ENCODE data around the gene AUTS2. TPM values are rescaled to one million over a fixed set of nuclear protein-coding genes. Genes with fewer than 3 reads are reported as not detected.

The AUTS2 gene
- total RNA-seq, 2 donors from 2014 or later, result 2.9 to 7.9 TPM

DNA sequence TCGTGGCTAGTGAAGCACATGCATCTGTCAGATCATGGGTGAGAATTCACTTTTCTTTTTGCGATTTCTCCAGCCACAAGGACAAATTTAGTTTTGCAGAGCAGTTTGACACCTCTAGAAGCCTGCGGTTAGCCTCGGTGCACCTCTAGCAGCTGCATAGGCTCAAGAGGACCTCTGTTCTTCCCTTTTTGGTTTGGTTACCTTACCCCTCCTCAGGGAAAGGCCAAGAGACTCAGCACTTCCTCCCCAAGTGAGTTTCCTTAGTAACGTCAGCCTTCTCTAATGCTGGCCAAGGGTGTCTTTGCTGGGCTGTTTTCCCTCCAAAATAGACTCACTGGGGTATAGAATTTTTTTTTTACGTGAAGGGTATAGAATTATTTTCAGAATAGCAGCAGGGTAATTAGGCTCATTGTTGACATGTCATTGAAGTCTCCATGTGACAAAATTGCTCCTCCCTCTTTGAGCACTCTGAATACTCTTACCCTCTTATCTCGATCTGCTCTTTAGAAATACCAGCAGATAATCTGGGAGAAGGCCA, 97.8 kb downstream of the AUTS2 start:
- DNase-seq (no peak), ATAC-seq (replicated peaks in 1 of 2) (no peak)
- Mint-ChIP-seq H3K27me3 (ENCODE audit: low read depth) (peaks cover 27% of the 10 kb centered on the region), H3K4me1 (ENCODE audit: low read depth) (peaks cover 5% of the 10 kb centered on the region), H3K36me3 (ENCODE audit: insufficient read depth in 2 of 2) (no peaks in the 10 kb centered on the region), H3K27ac (no peak overlapping the region), H3K4me3 (peak overlapping the region in 1 of 2 donors; percentile 27), H3K9me3 (no peaks in the 10 kb centered on the region)

- ATAC-seq (replicated peaks in 1 of 2), result no peak
- no peak overlapping the region for H3K27ac Mint-ChIP-seq
- H3K36me3 Mint-ChIP-seq (ENCODE audit: insufficient read depth in 2 of 2), result no peaks in the 10 kb centered on the region
- no peak for DNase-seq
- peaks cover 27% of the 10 kb centered on the region for H3K27me3 Mint-ChIP-seq (ENCODE audit: low read depth)
- peaks cover 5% of the 10 kb centered on the region for H3K4me1 Mint-ChIP-seq (ENCODE audit: low read depth)
- no peak overlapping the region for H3K4me3 Mint-ChIP-seq
- no peaks in the 10 kb centered on the region for H3K9me3 Mint-ChIP-seq
Measured at GRCh38 chr7:69696686-69697685, 98.7 kb downstream of the AUTS2 start.

DNA sequence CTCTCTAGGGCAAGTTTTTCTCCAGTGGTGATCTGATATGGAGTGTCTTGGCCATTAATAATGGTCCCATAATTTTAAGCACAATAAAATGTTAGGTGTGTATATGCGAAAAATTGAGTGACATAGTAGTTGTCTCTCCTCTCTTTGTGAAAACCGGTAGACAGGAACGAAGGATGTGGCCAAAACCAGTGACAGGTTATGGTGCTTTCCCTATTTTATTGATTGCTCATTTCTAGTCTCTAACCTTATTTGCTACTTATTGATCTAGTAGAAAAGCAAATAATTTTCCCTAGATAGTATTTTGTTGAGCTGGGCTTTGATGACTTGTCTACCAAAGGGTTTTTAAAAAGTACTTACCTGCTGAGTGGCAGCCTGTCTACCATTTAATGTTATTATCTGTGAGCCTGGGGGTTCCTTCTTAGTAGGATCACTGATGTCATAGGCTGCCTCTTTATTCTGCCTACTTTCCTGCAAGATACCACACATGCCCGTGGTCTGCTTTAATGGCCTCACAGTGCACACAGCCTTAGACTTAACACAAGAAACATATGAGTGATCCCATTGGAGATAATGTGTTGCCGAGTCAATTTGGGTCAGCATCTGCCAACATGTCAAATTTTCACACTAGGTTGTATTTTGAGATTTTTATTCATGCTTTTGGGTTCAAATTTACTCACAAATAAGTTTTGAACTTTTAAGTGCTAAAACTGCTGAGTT, 100.0 kb downstream of the AUTS2 start:
- Mint-ChIP-seq H3K4me1 (ENCODE audit: low read depth) (peaks cover 5% of the 10 kb centered on the region), H3K4me3 (no peak overlapping the region), H3K27ac (no peak overlapping the region), H3K36me3 (ENCODE audit: insufficient read depth in 2 of 2) (no peaks in the 10 kb centered on the region), H3K27me3 (ENCODE audit: low read depth) (peaks cover 25% of the 10 kb centered on the region), H3K9me3 (no peaks in the 10 kb centered on the region)
- no peak for ATAC-seq (replicated peaks in 1 of 2)
- DNase-seq, result no peak

DNA sequence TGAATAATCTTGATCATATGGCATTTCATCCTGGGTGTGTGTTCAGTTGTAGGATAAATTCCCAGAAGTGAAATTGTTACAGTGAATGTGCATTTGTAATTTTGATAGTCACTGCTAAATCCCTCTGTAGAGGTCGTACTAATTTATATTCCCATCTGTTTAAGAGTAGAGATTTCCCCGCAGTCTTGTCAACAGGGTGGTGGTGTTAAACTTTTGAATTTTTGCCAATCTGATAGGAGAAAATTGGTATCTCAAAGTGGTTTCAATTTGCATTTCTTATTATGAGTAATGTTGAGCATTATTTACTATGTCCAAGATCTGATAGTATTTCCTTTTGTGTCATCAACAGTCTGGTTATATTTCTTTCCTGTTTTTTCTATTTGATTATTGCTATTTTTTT, 101.7 kb downstream of the AUTS2 start:
- no peak for DNase-seq
- H3K4me3 Mint-ChIP-seq, result no peak overlapping the region
- no peaks in the 10 kb centered on the region for H3K36me3 Mint-ChIP-seq (ENCODE audit: insufficient read depth in 2 of 2)
- H3K9me3 Mint-ChIP-seq, result no peaks in the 10 kb centered on the region
- H3K27ac Mint-ChIP-seq, result no peak overlapping the region
- H3K4me1 Mint-ChIP-seq (ENCODE audit: low read depth), result peaks cover 5% of the 10 kb centered on the region
- no peak for ATAC-seq (replicated peaks in 1 of 2)
- peaks cover 12% of the 10 kb centered on the region for H3K27me3 Mint-ChIP-seq (ENCODE audit: low read depth)

DNA sequence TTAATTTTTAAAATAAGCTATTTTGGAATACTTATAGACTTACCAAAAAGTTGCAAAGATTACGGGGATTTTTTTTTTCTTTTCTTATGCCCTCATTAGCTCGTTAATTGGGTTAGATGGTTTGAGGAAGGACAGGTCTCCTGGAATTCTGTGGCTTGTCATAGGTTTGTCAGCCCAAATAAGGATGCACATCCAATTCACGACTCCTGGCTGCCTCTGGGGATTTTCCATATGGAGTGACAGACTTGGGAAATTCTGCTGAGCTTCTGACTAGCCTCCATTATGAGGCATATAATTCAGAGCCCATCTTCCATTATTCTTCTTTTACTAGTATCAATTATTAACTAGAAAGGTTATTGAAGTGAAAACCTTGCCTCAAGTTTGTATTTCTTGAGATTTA, 102.1 kb downstream of the AUTS2 start:
- H3K9me3 Mint-ChIP-seq, result no peaks in the 10 kb centered on the region

DNA sequence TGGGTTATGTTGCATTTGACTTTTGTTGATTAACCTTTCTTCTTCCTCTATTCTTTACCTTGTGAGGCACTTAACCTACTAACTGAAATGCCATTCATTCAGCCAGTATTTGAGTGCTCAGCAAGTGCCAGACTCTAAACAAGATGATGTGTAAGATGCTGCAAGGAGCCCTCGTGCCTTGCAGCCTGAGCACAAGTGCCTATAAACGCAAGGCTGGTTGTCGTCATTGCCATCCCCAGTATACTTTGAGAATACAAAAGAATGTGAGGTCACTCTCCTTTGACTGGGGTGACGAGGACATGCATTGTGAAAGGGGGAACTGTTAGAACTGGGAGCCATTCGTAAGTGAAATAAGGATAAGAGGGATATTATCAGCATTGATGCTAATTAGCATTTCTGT, 103.0 kb downstream of the AUTS2 start:
- no peaks in the 10 kb centered on the region for H3K4me1 Mint-ChIP-seq (ENCODE audit: low read depth)
- H3K27ac Mint-ChIP-seq, result no peak overlapping the region
- H3K9me3 Mint-ChIP-seq, result no peaks in the 10 kb centered on the region
- H3K27me3 Mint-ChIP-seq (ENCODE audit: low read depth), result peaks cover 12% of the 10 kb centered on the region
- ATAC-seq (replicated peaks in 1 of 2) (no peak), DNase-seq (no peak)
- no peak overlapping the region for H3K4me3 Mint-ChIP-seq
- no peaks in the 10 kb centered on the region for H3K36me3 Mint-ChIP-seq (ENCODE audit: insufficient read depth in 2 of 2)

More for the DNA sequence above, 102.1 kb downstream of the AUTS2 start:
- Mint-ChIP-seq H3K4me1 (ENCODE audit: low read depth) (peaks cover 5% of the 10 kb centered on the region), H3K36me3 (ENCODE audit: insufficient read depth in 2 of 2) (no peaks in the 10 kb centered on the region), H3K4me3 (no peak overlapping the region), H3K27me3 (ENCODE audit: low read depth) (peaks cover 12% of the 10 kb centered on the region), H3K27ac (no peak overlapping the region)
- no peak for ATAC-seq (replicated peaks in 1 of 2)
- no peak for DNase-seq

DNA sequence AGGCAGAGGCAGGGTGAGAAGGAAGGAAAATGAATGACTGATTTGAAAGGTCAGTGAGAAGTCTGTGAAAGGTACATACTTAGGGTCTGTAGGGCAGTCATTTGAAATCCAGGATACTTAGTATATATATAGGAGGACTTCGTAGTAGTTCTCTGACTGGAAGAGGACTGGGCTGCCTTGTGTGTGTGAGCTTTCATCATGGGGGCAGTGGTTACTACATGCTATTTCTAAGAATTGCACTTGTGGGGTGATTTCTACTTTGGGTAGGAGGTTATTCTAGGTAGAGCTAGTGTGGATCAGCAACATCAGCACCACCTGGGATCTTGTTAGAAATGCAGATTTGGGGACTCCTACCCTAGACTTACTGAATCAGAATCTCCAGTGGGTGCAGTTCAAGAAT, 104.1 kb downstream of the AUTS2 start:
- ATAC-seq (replicated peaks in 1 of 2) (no peak), DNase-seq (no peak)
- Mint-ChIP-seq H3K4me1 (ENCODE audit: low read depth) (no peaks in the 10 kb centered on the region), H3K27me3 (ENCODE audit: low read depth) (peaks cover 8% of the 10 kb centered on the region), H3K36me3 (ENCODE audit: insufficient read depth in 2 of 2) (no peaks in the 10 kb centered on the region), H3K9me3 (no peaks in the 10 kb centered on the region), H3K4me3 (no peak overlapping the region), H3K27ac (no peak overlapping the region)

GRCh38 chr7:69703099-69703498, 104.8 kb downstream of the AUTS2 start:
- no peak overlapping the region for H3K4me3 Mint-ChIP-seq
- no peaks in the 10 kb centered on the region for H3K36me3 Mint-ChIP-seq (ENCODE audit: insufficient read depth in 2 of 2)
- no peaks in the 10 kb centered on the region for H3K9me3 Mint-ChIP-seq
- ATAC-seq (replicated peaks in 1 of 2) (no peak), DNase-seq (no peak)
- no peak overlapping the region for H3K27ac Mint-ChIP-seq
- H3K4me1 Mint-ChIP-seq (ENCODE audit: low read depth), result no peaks in the 10 kb centered on the region
- peaks cover under 1% of the 10 kb centered on the region for H3K27me3 Mint-ChIP-seq (ENCODE audit: low read depth)

- H3K4me1 Mint-ChIP-seq (ENCODE audit: low read depth), result no peaks in the 10 kb centered on the region
- H3K36me3 Mint-ChIP-seq (ENCODE audit: insufficient read depth in 2 of 2), result no peaks in the 10 kb centered on the region
- no peak overlapping the region for H3K4me3 Mint-ChIP-seq
- DNase-seq (no peak), ATAC-seq (replicated peaks in 1 of 2) (no peak)
- H3K27ac Mint-ChIP-seq, result no peak overlapping the region
- no peaks in the 10 kb centered on the region for H3K9me3 Mint-ChIP-seq
- H3K27me3 Mint-ChIP-seq (ENCODE audit: low read depth), result peaks cover 16% of the 10 kb centered on the region
Measured at GRCh38 chr7:69706070-69706469, 107.8 kb downstream of the AUTS2 start.

DNA sequence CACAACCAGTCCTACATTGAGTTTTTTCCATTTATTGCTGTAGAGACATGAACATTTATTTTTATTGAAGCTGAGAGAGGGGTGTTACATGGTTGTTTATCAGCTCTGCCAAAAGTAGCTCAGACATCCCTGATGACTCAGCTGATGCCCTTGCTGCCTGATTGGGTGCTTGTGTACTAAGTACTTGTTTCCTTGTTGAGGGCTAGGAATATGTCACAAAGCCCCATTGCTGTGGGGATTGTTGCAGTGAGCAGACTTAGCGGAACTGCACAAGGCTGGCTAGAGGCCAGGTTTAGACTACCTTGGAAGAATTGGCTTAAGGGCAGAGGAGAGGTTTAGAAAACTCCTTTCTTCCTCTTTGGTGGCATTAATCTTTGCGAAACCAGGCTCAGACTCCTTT, 110.6 kb downstream of the AUTS2 start:
- H3K4me3 Mint-ChIP-seq, result no peak overlapping the region
- no peak for DNase-seq
- peaks cover 17% of the 10 kb centered on the region for H3K27me3 Mint-ChIP-seq (ENCODE audit: low read depth)
- H3K9me3 Mint-ChIP-seq, result no peaks in the 10 kb centered on the region
- no peak overlapping the region for H3K27ac Mint-ChIP-seq
- no peaks in the 10 kb centered on the region for H3K36me3 Mint-ChIP-seq (ENCODE audit: insufficient read depth in 2 of 2)
- H3K4me1 Mint-ChIP-seq (ENCODE audit: low read depth), result no peaks in the 10 kb centered on the region
- no peak for ATAC-seq (replicated peaks in 1 of 2)

DNA sequence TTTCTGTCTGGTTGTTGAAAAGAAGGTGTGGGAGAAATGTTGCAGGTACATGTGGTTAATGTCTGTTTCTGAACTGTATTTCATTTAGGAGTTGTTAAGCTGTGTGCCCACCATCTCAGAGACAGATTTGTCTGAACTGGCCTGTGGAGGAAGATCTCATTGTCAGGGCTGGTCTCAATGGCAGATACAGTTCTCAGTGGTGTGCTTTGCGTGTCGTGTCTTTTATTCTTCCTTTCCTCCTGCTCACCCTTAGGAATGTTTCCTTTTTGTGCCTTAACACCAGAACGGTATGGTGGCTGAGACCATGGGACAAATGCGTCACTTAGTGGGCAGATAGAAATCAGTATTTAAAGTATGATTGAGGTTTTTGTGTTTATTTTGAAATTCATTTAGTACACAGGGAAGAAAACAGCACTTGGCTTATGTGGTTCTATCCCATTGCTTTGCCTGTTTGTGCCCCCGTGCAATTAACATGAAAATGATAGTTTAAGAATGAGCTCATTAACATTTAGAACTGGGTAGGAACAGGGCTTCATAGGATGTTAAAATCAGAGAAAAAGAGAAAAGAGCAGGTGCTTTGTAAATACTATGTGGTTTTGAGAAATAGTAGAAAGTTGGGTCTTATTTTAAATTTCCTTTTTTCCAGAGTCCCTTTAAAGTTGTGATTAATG, 112.6 kb downstream of the AUTS2 start:
- no peak overlapping the region for H3K4me3 Mint-ChIP-seq
- no peaks in the 10 kb centered on the region for H3K4me1 Mint-ChIP-seq (ENCODE audit: low read depth)
- no peak for DNase-seq
- no peaks in the 10 kb centered on the region for H3K36me3 Mint-ChIP-seq (ENCODE audit: insufficient read depth in 2 of 2)
- no peak overlapping the region for H3K27ac Mint-ChIP-seq
- no peaks in the 10 kb centered on the region for H3K9me3 Mint-ChIP-seq
- H3K27me3 Mint-ChIP-seq (ENCODE audit: low read depth), result peaks cover 22% of the 10 kb centered on the region
- ATAC-seq (replicated peaks in 1 of 2), result no peak

- no peak overlapping the region for H3K27ac Mint-ChIP-seq
- H3K27me3 Mint-ChIP-seq (ENCODE audit: low read depth), result peaks cover 16% of the 10 kb centered on the region
Measured at GRCh38 chr7:69714886-69715576, 116.8 kb downstream of the AUTS2 start.

More at GRCh38 chr7:69714886-69715576, 116.8 kb downstream of the AUTS2 start:
- Mint-ChIP-seq H3K36me3 (ENCODE audit: insufficient read depth in 2 of 2) (no peaks in the 10 kb centered on the region), H3K4me3 (no peak overlapping the region), H3K4me1 (ENCODE audit: low read depth) (no peaks in the 10 kb centered on the region), H3K9me3 (no peaks in the 10 kb centered on the region)
- ATAC-seq (replicated peaks in 1 of 2) (no peak), DNase-seq (no peak)

Data from activated T-cell treated with anti-CD3 and anti-CD28 coated beads, Interleukin-2, amount 50 U/mL, for 72 hours (primary cell).